Activated CD4-positive, alpha-beta memory T cell treated with anti-CD3 and anti-CD28 coated beads for 36 hours (primary cell): ENCODE results near the gene MYO3A. TPM values are rescaled to one million over a fixed set of nuclear protein-coding genes. Genes with fewer than 3 reads are reported as not detected.

Experiments used
- CTCF ChIA-PET: fragments of 350-600 bp; sonication (Branson Sonifier 250); formaldehyde crosslinking; loops from one replicate; lab custom pipeline; 2021; ENCODE audit warnings: antibody characterized with exemption, inconsistent platforms; lab: Charles Lee
- POLR2A ChIA-PET: fragments of 350-600 bp; sonication (Branson Sonifier 250); formaldehyde crosslinking; loops from one replicate; lab custom pipeline; 2021; ENCODE audit warnings: antibody characterized with exemption; lab: Charles Lee
- DNase-seq: peaks from one replicate; pipeline ENCODE4 v3.0.0-alpha.2; 2020
- H3K27ac Mint-ChIP-seq: one replicate; pipeline ENCODE4 v1.8.0; 2021; ENCODE audit warnings: mixed read lengths
- H3K27me3 Mint-ChIP-seq: one replicate; pipeline ENCODE4 v1.8.0; 2021; ENCODE audit warnings: mixed read lengths
- H3K36me3 Mint-ChIP-seq: one replicate; pipeline ENCODE4 v1.8.0; 2021; ENCODE audit warnings: mixed read lengths
- H3K4me1 Mint-ChIP-seq: one replicate; pipeline ENCODE4 v1.8.0; 2021; ENCODE audit warnings: low read depth, mixed read lengths
- H3K4me3 Mint-ChIP-seq: one replicate; pipeline ENCODE4 v1.8.0; 2021; ENCODE audit warnings: mild to moderate bottlenecking, mixed read lengths
- H3K9me3 Mint-ChIP-seq: one replicate; pipeline ENCODE4 v1.8.0; 2021; ENCODE audit warnings: mixed read lengths
- intact Hi-C: fragments of 100-400 bp; cut with micrococcal nuclease; formaldehyde crosslinking; loops from one replicate; pipeline ENCODE4 v1.15.1; 2023
- total RNA-seq, 2 experiments: library from RNA; stranded (reverse); gene quantifications; one replicate each; pipeline ENCODE4 v1.2.3, GENCODE V29; 2021

The MYO3A gene
- total RNA-seq, 2 experiments from 2014 or later = not detected

DNA sequence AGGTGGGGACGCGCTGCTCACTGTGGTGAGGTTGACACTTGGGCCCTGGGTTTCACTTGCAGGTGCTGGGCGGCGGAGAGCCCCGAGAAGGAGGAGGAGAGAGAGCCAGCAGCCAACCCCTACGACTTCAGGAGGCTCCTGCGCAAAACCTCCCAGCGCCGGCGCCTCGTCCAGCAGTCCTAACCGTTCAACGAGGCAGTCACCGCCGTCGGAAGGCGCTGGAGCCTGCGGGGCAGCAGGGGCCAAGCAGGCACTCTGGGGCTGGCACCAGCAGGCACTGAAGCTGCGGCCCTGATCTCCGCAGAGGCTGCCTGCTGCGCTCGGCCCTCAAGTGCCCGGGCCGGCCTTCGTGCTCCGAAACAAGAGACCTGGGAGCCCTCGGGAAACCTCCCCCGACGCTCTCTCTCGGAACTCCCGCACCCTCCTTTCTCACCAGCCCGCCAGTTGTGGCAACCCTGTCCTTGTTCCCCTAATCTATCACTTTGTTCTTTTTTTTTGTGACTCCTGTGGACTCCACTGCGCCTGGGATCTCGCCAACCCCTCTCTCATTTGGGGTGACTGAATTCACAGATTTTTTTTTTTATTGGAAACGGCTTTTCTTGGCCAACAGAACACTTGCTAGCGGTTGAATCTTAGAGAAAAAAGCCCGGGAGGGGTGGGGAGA lies 277.9 kb downstream of the MYO3A start:
- Mint-ChIP-seq H3K27ac (no peak overlapping the region), H3K9me3 (no peaks in the 10 kb centered on the region), H3K36me3 (no peaks in the 10 kb centered on the region), H3K4me3 (no peak overlapping the region), H3K4me1 (peaks cover 17% of the 10 kb centered on the region), H3K27me3 (peaks cover 52% of the 10 kb centered on the region)
- POLR2A ChIA-PET = no interaction called here
- CTCF ChIA-PET = no interaction called here
- no peak for DNase-seq
- intact Hi-C loops = no loop called here

DNA sequence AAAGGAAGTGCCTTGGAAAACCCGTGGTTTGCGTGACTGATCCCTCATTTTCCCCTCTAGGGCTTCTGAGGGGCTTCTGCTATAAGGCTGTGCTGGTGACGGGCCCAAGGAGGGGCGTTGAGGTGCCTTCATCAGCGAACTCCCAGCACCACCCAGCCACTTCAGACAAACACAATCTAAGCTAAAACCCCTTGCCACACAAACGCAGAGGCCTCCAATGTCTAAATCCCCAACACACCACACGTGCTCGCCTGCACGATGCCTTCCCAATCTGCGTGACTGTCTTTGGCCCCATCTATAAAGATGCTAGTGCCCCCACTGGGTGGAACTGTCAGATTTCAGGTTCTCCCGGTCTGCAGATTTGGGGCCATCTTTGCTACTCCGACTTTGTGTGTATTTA lies 278.5 kb downstream of the MYO3A start:
- H3K9me3 Mint-ChIP-seq = no peaks in the 10 kb centered on the region
- peaks cover 21% of the 10 kb centered on the region for H3K4me1 Mint-ChIP-seq
- no peak overlapping the region for H3K4me3 Mint-ChIP-seq
- no peak overlapping the region for H3K27ac Mint-ChIP-seq
- peaks cover 53% of the 10 kb centered on the region for H3K27me3 Mint-ChIP-seq
- no peak for DNase-seq
- ChIA-PET POLR2A (no interaction called here), CTCF (no interaction called here)
- intact Hi-C loops = no loop called here
- H3K36me3 Mint-ChIP-seq = no peaks in the 10 kb centered on the region

DNA sequence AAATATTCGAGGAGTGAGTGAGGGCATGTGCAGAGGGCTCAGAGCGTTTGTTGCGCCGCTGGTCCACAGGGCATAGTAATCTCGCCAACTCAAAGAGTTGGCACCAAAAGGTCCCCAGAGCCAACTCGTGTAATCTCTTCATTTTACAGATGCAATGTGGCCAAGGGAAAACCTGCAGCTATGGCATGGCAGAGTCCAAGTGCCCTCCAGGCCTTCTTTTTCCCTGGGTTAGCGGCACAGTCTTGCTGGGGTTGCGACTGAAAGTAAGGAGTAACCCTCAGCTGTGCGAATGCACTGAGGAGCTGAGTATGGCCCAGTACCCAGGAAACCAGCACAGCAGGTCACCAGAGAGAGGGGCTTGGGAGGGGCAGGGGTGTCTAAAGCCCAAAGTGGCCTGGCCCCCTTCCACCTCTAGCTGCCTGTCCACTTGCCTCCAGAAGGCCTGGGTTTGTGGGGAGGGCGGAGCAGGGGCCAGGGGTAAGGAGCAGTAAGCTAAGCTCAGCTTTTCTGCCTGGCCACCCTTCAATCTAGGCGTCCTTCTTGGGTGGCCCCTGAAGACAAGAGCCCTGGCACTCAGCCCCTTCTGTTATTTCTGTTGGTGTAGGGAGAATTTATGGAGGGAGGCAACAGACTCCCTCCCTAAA lies 279.2 kb downstream of the MYO3A start:
- Mint-ChIP-seq H3K36me3 (no peaks in the 10 kb centered on the region), H3K4me3 (no peak overlapping the region), H3K9me3 (no peaks in the 10 kb centered on the region), H3K27ac (no peak overlapping the region), H3K4me1 (peaks cover 26% of the 10 kb centered on the region), H3K27me3 (peaks cover 56% of the 10 kb centered on the region)
- ChIA-PET CTCF (no interaction called here), POLR2A (no interaction called here)
- no peak for DNase-seq
- intact Hi-C loops = no loop called here

DNA sequence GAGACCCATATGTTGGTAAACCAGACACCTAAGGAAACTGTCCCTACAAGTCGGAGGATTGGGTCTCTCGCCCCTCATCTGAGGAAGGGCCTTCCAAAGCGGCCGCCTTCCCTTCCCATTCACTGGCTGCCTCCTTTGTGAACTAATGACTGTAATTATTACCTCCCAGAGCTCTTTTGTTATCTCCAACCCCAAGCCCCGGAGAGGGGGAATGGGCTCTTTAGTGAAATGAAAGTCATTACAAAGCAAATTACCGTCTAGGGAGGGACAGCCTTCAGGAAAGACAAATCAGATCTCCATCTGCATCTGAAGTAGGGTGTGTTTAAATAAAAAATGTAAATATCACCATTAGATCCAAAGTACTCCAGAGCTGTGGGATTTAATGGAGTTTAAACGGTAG lies 280.0 kb downstream of the MYO3A start:
- CTCF ChIA-PET = no interaction called here
- H3K27ac Mint-ChIP-seq = no peak overlapping the region

DNA sequence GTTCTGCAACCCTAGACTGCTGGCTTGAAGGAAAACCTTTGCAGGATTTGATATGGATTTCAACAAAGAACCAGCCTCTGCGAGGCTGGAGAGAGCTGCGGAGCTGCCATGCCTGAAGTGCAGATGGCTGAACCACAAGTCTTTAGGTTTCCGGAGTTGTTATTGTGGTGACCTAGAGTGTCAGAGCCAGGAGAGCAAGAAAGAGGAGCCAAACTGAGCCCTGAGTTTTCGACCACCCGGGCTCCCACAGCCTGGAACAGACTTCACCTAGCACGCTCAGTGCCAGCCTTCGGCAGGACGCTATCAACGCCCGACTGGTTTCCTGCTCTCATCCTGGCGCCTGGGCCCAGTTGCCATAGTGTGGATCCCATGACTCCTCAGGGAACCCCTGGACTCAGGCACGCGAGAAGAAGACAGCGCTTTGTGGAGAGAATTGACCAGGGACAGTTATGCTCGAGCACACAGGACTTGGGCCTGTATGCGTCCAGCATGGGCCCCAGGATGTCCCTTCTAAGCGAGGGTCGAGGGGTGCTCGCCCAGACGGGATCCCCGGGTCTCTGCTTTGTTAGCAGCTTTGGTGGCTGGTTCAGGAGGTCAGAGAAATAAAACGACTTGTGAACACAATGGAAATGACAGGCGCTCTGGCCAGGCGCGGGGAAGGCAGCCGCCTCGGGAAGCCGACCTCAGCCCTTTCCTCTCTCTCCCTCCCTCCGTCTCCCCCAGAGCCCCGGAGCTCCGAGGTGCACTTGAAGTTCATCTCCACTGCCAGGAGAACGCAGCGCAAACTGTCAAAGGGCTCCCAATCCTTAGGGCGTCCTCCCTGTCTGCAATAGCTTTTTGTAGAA lies 280.7 kb downstream of the MYO3A start:
- Mint-ChIP-seq H3K4me3 (no peak overlapping the region), H3K36me3 (peaks cover 2% of the 10 kb centered on the region), H3K4me1 (peaks cover 33% of the 10 kb centered on the region), H3K27me3 (peaks cover 70% of the 10 kb centered on the region), H3K9me3 (no peaks in the 10 kb centered on the region), H3K27ac (no peak overlapping the region)
- CTCF ChIA-PET = no interaction called here
- POLR2A ChIA-PET = no interaction called here
- intact Hi-C loops = no loop called here
- no peak for DNase-seq

More for the DNA sequence above, 280.0 kb downstream of the MYO3A start:
- intact Hi-C loops = no loop called here
- POLR2A ChIA-PET = no interaction called here
- Mint-ChIP-seq H3K9me3 (no peaks in the 10 kb centered on the region), H3K36me3 (peaks cover 2% of the 10 kb centered on the region), H3K4me1 (peaks cover 33% of the 10 kb centered on the region), H3K27me3 (peaks cover 64% of the 10 kb centered on the region), H3K4me3 (no peak overlapping the region)
- no peak for DNase-seq

DNA sequence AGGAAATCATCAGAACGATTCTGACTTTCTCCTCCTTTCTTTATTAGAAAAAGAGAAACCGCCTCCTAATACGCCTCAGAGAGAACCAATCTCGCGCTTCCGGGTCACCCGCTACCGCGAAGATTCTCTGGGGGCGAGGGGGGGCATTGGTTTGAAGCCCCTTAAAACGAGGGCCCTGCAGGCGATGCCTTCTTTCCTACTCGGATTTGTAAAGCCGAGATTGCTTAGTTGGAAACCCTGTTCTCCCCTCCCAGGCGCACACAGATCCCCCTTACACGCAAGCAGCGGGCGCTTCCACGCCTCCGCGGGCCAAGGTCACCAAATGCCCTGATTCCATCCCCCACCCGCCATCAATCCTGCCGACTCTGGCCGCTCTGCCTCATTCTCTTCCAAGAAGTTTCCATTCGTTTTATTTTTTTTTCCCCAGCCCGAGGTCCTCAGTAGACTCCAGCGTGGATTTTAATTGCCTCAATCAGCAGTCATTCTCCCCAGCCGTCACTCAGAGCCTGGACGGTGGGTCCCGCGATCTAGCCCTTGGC lies 281.4 kb downstream of the MYO3A start:
- ChIA-PET POLR2A (no interaction called here), CTCF (no interaction called here)
- Mint-ChIP-seq H3K9me3 (no peaks in the 10 kb centered on the region), H3K4me1 (peaks cover 33% of the 10 kb centered on the region), H3K27me3 (peaks cover 77% of the 10 kb centered on the region), H3K36me3 (peaks cover 2% of the 10 kb centered on the region), H3K4me3 (no peak overlapping the region), H3K27ac (no peak overlapping the region)
- intact Hi-C loops = no loop called here
- DNase-seq = no peak

DNA sequence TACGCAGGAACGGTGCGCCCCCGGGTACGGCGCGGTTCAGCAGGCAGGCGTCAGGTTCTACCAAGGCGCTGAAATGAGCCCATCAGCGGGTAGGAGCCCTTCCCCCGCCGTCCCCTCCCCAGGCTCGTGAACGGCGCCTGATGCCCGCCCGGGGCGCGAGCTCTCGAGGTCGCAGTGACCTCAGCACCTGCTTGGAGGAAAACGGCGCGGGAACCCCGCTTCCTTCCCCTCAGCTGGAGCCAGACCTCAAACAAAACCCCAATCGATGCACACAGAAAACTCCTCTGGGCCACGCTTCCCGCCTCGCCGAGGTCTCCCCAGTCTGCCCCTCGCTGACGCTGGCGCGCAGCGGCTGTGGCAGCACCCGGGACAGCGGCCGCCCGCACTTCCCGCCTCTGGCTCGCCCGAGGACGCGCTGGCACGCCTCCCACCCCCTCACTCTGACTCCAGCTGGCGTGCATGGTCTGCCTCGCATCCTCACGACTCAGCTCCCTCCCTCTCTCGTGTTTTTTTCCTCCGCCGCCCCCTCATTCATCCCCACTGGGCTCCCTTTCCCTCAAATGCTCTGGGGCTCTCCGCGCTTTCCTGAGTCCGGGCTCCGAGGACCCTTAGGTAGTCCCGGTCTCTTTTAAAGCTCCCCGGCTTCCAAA lies 282.0 kb downstream of the MYO3A start:
- peaks cover 33% of the 10 kb centered on the region for H3K4me1 Mint-ChIP-seq
- H3K27ac Mint-ChIP-seq = no peak overlapping the region
- intact Hi-C loops = no loop called here
- H3K36me3 Mint-ChIP-seq = peaks cover 2% of the 10 kb centered on the region
- no peaks in the 10 kb centered on the region for H3K9me3 Mint-ChIP-seq
- DNase-seq = peak; percentile 71
- ChIA-PET CTCF (no interaction called here), POLR2A (no interaction called here)
- H3K4me3 Mint-ChIP-seq = peak overlapping the region; percentile 58
- H3K27me3 Mint-ChIP-seq = peaks cover 81% of the 10 kb centered on the region

DNA sequence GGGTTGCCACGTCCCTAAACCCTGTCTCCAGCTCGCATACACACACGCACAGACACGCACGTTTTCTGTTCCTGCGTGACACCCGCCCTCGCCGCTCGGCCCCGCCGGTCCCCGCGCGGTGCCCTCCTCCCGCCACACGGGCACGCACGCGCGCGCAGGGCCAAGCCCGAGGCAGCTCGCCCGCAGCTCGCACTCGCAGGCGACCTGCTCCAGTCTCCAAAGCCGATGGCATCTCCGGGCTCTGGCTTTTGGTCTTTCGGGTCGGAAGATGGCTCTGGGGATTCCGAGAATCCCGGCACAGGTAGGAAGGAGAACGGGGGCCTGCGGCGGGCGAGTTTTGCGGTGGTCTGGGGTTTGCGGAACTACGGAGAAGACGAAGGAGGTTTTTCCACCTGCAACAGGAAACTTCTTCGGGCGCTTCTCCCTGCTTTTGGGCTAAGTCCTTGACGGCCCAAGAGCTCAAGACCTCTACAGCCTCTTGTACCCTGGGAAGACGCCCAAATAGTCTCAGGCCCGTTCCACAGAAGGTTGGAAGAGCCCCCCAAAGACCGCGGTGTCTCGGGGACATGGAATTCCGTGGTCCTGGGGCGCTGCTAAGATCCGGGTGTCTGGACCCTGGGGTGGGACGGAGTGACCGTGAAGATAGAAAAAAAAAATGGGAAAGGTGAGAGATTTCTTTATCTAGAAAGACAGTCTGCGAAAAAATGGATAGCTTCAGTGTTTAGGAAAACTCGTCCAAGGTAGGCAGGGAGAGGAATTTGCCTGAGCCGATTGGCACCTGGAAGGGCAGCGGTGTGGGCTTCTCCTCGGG lies 282.8 kb downstream of the MYO3A start, which contains the start of gene GAD2:
Gene GAD2, plus strand, starts transcription at position 190 of the 811 bp plus-strand sequence. Its CDS starts 36 bp downstream, at position 226.
- no peaks in the 10 kb centered on the region for H3K9me3 Mint-ChIP-seq
- POLR2A ChIA-PET = no interaction called here
- H3K4me3 Mint-ChIP-seq = peak within 1 kb of the TSS; percentile 58
- no peak within 1 kb of the TSS for H3K27ac Mint-ChIP-seq
- peaks cover 33% of the 10 kb centered on the region for H3K4me1 Mint-ChIP-seq
- no peak for DNase-seq
- CTCF ChIA-PET = no interaction called here
- H3K36me3 Mint-ChIP-seq = peaks cover 2% of the 10 kb centered on the region
- intact Hi-C loops = no loop called here
- peaks cover 86% of the 10 kb centered on the region for H3K27me3 Mint-ChIP-seq

DNA sequence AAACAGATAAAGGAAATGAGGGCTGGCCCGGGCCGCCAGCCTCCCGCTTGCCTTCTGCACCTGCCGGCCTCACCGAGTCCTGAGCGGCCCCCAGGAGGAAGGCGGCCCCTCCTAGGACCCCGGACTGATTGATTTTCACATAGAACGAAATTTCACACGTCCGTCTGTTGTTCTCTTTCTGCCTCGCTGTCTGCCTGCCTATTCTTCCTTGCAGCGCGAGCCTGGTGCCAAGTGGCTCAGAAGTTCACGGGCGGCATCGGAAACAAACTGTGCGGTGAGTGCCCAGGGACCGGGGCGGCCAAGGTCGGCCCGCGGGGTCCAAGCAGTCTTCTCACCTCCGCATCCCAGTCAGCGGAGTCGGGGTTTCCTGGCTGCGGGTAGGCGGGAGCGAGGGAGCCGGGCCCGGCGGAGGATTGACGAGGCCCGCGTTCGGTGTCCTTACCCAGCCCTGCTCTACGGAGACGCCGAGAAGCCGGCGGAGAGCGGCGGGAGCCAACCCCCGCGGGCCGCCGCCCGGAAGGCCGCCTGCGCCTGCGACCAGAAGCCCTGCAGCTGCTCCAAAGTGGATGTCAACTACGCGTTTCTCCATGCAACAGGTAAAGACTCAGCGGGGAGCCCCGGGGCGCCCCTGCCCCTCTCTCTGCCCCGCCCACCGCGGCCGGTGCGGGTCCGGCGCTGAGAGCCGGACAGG lies 283.5 kb downstream of the MYO3A start:
- Mint-ChIP-seq H3K4me3 (peak overlapping the region; percentile 46), H3K9me3 (no peaks in the 10 kb centered on the region)
- intact Hi-C loops = no loop called here

DNA sequence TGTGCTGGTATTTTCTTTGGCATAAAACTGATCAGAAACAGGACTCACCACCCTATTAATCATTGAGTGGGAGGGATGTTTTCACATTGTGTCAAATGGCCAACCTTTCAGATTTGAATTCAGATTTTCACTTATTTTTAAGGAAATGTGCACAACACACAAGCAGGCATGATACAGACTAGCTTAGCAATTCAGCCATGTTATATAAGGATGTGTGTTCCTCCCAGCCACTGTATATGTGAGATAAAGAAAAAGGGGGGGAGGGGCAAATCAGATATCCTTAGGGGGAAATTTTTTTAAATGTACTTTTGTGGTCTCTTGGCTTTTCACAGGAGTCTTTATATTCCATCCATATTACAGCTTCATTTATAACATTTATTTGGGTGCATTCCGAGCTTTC lies 285.6 kb downstream of the MYO3A start:
- intact Hi-C loops = no loop called here
- no peak overlapping the region for H3K27ac Mint-ChIP-seq
- no peak overlapping the region for H3K4me3 Mint-ChIP-seq
- CTCF ChIA-PET = no interaction called here
- H3K9me3 Mint-ChIP-seq = no peaks in the 10 kb centered on the region
- POLR2A ChIA-PET = no interaction called here
- peaks cover 83% of the 10 kb centered on the region for H3K27me3 Mint-ChIP-seq
- DNase-seq = no peak
- H3K36me3 Mint-ChIP-seq = peaks cover 2% of the 10 kb centered on the region
- peaks cover 33% of the 10 kb centered on the region for H3K4me1 Mint-ChIP-seq

More for the DNA sequence above, 283.5 kb downstream of the MYO3A start:
- Mint-ChIP-seq H3K4me1 (peaks cover 33% of the 10 kb centered on the region), H3K27ac (no peak overlapping the region), H3K36me3 (peaks cover 2% of the 10 kb centered on the region), H3K27me3 (peaks cover 87% of the 10 kb centered on the region)
- ChIA-PET CTCF (no interaction called here), POLR2A (no interaction called here)
- peak; percentile 9 for DNase-seq

DNA sequence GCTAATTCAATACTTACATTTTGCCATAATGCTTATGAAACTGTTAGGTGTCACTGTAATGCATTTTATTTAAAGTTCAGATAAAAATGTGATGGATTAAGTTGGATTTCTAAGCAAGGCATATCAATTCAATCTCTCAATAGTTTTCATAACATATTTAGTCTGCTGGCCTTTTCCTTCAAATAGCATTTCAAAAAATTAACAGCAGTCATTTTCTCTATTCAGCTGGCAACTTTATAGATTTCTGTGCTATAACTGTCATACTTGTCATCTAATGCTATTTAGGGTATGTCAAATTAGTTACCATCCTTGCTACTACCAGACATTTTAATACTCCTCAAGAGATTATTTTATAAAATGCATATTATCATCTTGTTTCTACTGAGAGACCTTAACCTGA lies 286.9 kb downstream of the MYO3A start:
- DNase-seq = no peak
- Mint-ChIP-seq H3K4me1 (peaks cover 26% of the 10 kb centered on the region), H3K9me3 (no peaks in the 10 kb centered on the region), H3K27me3 (peaks cover 73% of the 10 kb centered on the region), H3K27ac (no peak overlapping the region), H3K4me3 (no peak overlapping the region), H3K36me3 (peaks cover 2% of the 10 kb centered on the region)
- intact Hi-C loops = no loop called here
- ChIA-PET CTCF (no interaction called here), POLR2A (no interaction called here)
